Measurements from ENCODE around the gene TTC29.
A peak's percentile ranks its signal among the peaks of the same experiment; 100 is the strongest.
"Not testable (repeated sequence)": the region's sequence is repeated elsewhere in the genome, so short reads cannot be mapped to it uniquely, and the experiment has no call there.

TTC29 gene

DNA sequence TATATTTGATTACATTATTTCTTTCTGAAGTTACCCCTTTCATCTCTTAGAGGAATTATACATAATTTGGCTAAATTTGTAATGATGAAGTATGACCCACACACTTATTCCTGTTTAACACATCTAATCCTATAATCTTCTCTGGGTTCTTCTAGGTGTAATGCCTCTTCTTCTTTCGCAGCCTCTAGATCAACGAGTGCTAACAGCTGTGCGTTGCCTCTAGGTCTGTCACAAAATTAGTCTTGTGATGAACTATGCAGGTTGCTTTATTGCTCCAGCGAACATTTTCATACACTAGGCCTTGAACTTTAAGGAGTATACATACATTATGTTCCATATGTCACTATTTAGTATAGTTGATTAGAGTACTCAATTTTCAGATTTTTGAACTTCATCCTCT is 89.9 kb downstream of the TTC29 start:
- no peak for DNase-seq (ENCODE audit: low spot score)

DNA sequence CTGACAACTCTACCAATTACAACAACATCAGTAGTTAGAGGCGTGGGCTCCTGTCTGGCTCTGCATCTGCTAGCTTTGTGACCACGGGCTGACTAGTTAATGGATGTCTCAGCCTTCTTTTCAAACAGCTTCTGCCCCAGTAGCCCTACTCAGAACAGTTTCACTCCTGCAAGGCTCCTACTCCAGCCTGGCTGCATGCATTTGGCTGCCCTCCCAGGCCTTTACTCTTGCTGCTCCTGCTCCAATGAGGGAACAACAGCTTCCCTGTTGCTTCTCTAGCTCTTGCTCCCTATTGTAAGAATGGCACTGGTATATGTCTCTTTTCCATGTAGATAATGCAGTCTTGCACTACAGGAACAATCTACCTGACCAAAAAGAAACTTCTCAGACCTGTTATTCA is 93.3 kb downstream of the TTC29 start:
- DNase-seq (ENCODE audit: low spot score) = no peak

DNA sequence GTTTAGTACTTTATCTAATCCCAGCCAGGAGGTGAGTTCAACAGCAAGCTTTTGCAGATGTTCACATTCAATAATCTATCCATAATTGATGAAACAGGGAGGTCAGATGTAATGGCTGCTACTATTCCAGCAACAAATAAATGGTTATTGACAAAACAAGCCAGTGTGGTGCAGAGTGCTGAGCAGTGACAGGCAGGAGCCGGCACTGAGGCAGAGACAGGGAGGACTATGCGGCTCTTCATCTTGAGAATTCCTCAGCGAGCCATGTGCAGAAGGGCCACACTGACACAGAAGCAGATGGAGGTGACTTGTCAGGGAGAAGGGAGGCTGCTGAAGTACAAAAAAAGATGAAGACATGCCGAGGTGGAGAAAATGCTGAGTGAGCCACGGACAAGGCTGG is 98.3 kb downstream of the TTC29 start:
- no peak for DNase-seq (ENCODE audit: low spot score)

DNA sequence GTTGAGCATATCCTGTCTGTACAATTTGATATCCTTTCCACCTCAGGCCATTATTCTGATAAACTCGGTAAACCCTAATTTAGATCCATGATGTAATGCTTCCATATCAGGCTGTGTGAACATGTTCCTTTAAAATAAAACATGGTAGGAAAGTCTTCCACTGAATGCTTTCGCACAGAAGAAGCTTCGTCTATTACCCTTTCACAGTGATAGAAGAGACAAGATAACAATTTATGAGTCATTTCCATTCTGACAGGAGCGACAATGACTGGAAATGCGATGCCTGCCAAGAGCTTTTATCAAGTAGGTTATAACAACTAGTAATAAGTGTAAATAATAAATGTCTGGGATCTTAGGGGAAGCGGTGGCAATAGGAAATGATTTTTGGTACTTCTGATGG is 98.8 kb downstream of the TTC29 start:
- DNase-seq (ENCODE audit: low spot score) = no peak

DNA sequence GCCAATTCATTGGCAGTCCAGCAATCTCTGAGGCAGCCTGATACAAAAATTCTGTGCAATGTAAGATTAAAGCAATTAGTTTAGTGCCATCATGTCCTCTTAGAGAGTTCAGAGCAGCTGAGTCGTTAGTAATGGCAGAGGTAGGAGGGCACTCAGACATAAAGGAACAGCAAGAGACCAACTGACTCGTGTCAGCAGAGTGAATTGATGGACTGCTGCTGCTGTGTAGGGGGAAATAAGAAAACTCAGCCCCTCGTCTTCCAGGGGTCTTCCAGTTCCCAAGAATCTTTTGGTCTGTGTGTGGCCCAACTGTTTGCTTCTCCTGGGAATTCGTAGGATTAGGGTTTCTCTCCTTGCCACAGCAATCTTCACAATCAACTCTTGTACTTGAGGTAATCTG is 100.9 kb downstream of the TTC29 start:
- DNase-seq (ENCODE audit: low spot score) = peak; percentile 10

DNA sequence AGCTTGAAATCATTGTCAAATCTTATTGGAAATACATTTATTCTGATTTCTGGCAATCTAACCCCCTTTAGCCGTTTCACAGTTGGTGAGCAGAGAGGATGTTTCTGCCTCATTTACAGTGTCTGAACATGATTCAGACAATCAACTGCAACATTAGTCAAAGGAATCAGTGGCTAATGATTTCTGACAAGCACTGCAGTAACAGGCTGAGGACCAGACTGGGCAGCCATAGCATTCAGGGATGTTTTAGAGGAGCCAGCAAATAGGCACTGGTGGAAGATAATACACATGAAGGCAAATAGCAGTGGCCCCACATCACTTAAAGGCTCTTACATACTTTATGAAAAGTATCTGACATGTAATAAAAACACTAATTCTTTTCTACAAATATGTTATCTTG is 102.8 kb downstream of the TTC29 start:
- no peak for DNase-seq (ENCODE audit: low spot score)

DNA sequence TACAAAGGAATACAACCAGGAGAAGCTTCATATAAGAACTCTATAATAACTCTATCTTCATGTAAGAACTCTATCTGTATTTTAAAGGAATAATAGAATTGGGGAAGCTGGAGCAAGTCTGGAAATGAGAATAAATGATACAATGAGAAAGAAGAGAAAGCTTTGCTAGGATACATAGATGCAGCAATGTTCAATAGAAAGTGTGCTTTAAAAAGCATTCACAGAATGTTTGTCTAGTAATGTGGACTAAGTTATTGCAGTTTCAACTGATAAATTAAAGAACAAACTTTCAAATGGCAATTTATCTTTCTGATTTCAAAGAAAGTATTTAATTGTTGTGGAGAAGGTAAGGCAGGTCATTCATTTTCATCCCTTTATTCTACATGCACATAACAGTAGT is 104.9 kb downstream of the TTC29 start:
- no peak for DNase-seq (ENCODE audit: low spot score)

DNA sequence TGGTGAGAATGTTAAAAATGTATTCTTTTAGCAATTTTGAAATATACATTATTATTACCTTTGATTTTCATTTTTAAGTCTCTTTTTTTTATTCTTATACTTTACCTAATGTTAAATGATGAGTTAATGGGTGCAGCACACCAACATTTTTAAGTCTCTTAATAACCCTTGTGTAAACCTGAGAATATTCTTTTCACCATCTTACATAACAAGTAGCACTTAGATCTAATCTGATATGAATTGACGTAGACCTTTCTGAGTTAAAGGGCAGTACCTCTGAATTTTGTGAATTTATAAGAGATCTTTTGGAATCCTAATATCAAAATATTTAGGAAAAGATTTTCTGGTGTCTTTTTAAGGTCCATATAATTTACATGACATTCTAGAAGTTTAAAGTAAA is 110.6 kb downstream of the TTC29 start:
- DNase-seq (ENCODE audit: low spot score) = no peak

DNA sequence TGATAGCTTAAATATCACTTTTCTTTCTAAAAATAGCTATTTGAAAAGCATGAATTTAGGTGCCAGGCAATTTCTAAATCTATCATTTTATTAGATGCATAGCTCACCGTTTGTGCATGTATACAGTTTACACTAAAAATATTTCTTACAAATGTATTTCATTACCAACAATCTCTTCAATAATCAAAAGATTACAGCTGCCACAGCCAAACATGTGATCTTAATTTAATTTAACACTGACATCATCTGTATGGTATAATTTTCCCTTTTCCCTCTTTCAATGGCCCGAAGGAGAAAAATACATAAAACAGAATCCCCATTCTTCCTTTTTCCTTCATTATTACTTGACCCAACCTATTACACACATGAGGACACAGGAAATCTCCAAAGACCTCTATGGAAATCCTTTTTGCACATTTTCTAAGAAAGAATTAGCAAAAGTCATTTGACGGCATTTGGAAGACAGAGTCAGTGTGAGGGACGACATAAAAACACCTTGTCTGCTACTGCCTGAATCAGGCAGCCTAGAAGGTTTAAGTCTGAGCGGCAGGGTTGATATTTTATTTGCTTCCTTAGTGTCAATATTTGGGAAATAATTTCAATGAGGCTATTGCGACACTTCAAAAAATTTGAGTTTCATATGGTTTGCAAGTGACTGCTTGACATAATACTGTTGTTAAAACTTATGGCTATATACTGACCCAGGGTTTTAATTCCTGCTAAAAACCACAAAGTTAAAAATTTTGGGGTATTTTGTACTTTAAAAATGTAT is 111.2 kb downstream of the TTC29 start:
- no peak for DNase-seq (ENCODE audit: low spot score)

DNA sequence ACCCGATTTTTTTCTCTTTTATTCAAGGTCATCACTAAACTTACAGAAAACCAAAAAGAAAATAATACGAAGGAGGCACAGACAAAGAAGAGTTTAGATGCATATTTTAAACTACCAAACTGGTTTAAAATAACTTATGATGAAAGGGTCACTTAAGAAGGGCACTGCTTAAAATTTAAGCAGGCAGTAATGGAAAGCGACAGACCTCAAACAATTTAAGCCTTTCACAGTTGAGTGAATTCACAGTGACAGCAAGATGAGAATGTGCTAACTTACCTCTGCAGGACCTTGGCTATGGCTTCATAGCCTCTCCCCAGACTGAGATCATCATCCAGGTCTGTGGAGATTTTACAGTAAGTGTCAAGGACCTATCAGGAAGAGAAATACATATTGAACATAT is 112.1 kb downstream of the TTC29 start:
- no peak for DNase-seq (ENCODE audit: low spot score)

DNA sequence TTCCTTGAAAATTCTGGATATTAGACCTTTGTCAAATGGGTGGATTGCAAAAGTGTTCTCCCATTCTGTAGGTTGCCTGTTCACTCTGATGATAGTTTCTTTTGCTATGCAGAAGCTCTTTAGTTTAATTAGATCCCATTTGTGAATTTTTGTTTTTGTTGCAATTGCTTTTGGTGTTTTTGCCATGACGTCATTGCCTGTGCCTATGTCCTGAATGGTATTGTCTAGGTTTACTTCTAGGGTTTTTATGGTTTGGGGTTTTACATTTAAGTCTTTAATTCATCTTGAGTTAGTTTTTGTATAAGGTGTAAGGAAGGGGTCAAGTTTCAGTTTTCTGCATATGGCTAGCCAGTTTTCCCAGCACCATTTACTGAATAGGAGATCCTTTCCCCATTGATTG is 122.7 kb downstream of the TTC29 start:
- not testable (repeated sequence) for DNase-seq (ENCODE audit: low spot score)

DNA sequence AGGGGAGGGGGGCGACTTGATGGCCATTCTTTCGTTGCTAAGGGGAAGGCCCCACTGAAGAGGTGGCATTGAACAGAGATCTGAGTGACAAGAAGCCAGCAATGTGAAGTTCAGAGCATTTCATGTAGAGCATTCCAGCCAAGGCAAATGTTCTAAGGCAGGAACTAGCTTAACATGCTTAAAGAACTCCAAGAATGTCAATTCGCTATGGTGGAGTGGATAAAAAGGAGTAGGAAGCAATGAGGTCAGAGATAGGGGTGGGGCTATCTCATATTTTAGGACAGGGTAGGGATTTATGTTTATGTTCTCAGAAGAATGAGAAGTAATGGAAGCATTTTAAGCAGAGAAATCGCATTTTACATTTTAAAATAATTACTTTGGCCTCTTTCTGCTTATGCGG is 130.9 kb downstream of the TTC29 start:
- DNase-seq (ENCODE audit: low spot score) = no peak

DNA sequence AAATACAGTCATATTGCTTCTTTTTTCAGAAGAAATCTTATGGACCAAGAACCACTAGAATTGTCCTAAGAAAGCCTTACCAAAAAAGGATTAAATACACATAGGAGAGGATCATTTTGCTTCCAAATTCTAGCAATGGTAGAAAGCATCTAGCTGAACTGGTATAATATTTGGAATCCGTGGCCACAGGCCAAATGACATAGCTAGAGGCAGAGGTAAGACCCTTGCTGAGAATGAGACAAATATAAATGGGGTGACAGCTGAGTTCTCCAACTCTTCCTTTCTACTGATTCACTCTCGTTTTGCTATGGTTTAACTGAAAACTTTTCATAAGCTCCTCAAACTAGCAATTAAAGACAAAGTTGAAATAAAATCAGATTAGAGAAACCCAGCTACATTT is 150.0 kb downstream of the TTC29 start:
- no peak for DNase-seq (ENCODE audit: low spot score)

DNA sequence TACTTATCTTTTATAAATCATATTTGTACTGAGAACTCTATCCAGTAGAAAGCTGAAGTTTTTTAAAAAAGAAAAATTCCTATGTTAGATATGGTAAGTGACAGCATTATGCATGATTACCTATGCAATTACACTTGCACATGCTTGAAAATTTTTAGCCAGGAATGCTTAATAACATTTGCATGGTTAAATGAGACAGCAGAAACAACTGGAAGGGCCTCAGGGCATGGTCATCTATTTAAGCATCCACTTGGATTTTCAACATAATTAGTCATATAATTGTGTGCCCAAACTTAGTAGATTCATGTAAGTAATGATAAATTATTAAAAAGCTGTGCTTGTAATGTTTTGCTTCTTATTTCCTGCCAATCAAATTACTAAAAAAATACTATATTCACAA is 151.9 kb downstream of the TTC29 start:
- DNase-seq (ENCODE audit: low spot score) = no peak

DNA sequence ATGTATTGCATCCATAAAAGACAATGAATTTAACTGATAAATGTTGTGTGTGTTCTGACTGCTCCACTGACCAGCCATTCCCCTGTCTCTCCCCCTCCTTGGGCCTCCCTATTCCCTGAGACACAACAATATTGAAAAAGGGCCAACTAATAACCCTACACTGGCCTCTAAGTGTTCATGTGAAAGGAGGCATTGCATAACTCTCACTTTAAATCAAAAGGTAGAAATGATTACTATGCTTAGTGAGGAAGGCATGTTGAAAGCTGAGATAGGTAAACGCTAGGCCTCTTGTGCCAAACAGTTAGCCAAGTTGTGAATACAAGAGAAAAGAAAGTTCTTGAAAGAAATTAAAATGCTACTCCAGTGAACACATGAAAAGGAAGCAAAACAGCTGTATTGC is 154.2 kb downstream of the TTC29 start:
- no peak for DNase-seq (ENCODE audit: low spot score)

DNA sequence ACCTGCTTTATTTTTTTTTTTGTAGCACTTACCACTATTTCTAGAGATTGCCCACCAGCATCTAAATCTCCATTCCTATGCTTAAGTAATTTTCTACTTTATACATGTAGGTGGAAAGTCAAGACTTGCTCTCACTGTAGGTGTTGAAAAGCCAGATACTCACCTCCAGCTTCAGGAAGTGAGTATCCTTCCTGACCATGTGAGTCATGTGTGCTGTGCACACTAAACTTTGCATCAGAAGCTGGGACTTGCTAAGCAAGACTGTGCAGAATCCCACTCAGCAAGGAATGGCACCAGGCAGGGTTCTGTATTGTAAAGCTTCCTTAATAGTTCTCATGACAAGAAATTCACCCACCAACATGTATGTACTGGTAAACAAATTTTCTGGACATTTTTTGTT is 155.1 kb downstream of the TTC29 start:
- no peak for DNase-seq (ENCODE audit: low spot score)

DNA sequence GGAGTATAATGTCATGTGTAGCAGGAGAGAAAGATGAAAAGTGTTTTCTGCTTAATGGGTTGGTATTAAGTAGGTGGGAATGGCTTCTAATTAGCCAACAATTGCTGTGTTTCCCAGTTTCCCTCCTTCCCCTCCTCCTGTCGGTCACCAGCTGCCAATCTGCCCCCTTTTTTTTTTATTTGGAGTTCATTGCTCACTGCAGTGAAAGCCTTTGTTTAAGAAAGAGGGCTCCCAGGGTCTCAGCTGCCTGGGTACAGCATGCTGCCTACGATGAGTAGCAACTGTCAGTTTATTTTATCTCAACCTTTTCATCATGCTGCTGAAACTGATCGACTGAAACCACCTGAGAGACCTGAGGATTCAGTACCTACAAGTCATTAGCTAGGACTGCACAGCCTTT is 157.9 kb downstream of the TTC29 start:
- no peak for DNase-seq (ENCODE audit: low spot score)

DNA sequence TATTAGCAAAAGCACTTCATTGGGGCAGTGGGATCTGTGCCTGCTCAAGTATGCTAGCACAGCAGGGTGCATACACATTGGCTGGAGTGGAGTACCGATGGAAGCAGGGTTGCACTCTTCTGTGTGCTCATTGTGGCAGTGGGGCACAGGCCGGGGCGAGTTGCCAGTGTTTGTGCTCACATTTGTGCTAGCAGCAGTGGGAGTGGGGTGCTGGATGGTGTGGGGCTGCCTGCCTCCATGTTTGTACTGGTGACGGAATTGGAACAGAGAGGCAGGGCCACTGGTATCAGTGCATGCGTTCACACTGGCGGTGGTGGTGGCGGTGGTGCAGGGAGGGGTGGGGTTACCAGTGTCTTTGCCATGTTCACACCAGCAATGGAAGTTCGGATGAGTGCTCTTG is 169.0 kb downstream of the TTC29 start:
- no peak for DNase-seq (ENCODE audit: low spot score)

DNA sequence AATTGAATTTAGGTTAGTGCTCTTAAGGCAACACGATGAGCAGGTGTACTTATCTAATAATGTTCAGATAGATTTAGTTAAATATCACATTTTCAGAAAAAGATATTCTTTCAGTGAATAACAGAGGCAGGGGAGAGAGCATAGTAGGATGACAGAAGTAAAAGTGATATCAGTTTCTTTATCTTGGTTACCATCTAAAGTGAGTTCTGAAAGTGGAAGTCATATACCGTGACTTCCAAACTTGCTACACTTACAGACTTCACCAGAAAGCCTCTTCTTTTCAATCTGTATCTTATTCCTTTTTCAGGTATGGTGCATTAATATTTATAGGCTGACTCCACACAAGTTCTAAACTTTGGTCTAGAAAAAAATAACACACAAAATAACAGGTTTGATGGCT is 182.1 kb downstream of the TTC29 start:
- no peak for DNase-seq (ENCODE audit: low spot score)

DNA sequence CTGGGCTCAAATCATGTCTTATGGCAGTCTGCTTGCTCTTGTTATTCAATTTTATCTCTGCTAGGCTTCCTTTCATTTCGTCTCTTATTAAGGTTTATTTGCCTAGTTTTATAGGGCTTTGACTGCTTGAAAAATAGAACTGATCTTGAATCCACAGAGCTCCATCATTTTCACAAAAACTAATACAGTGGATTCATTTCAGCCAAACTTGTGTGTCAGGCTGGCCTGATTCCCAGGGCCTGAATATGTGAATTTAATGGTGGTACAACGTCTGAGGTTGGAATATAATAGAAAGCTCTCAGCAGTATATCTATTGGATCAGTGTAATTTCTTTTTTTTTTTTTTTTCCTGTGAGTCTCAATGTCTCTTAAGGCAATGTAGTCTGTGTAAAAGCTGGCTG is 183.6 kb downstream of the TTC29 start:
- no peak for DNase-seq (ENCODE audit: low spot score)

DNA sequence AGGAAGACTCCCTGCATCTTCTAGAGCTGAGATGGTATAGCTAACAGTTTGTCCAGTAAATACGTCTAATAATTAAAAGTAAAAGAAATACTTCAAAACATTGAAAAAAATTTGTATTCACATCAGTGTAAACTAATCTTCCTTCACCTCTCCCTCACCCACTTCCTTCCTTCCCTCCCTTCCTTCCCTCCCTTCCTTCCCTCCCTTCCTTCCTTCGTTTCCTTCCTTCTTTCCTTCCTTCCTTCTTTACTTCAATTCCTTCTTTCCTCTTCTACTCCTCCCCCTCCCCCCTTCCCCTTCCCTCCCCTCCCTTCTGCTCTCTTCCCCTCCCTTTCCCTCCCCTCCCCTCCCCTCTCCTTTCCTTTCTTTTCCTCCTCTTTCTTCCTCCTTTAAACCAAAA is 203.2 kb downstream of the TTC29 start:
- DNase-seq (ENCODE audit: low spot score) = no peak

DNA sequence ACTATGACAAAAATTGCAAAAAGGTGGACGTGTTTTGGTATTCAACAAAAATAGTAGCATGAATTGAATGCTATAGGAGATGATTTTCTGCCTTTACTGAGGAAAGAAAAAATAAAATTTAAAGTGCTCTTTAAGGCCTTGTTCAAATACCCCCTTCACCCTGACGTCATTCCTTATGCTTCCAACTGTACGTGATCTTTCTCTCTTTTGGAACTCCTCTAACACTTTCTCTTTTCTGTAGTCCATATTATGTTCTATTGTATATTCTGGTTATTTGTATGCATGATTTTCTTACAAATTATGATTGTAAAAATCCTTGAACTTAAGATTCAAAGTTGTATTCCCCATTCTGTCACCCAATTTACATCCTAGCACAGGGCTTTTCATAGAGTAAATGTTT is 206.5 kb downstream of the TTC29 start:
- no peak for DNase-seq (ENCODE audit: low spot score)

DNA sequence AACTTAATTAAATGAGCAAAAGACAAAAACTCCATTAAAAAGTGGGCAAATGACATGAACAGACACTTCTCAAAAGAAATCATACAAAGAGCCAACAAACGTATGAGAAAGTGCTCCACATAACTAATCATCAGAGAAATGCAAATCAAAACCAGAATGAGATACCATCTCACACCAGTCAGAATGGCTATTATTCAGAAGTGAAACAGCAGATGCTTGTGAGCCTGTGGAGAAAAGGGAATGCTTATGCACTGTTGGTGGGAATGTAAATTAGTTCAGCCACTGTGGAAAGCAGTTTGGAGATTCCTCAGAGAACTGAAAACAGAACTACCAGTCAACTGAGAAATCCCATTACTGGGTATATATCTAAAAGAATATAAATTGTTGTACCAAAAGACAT is 222.1 kb downstream of the TTC29 start:
- not testable (repeated sequence) for DNase-seq (ENCODE audit: low spot score)

DNA sequence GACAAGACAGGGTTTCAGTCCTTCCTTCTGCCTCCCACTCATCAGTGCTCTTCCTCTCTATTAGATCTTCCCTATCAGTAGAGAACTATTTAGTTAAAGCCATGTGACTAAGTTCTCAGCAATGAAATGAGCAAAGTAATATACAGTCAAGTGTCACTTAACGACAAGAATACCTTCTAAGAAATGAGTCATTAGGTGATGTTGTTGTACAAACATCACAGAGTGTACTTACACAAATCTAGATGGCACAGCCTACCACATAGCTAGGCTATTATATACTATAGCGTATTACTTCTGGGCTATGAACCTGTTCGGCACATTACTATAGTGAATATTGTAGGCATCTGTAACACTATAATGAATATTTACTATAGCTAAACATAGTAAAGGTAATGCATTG is 235.7 kb downstream of the TTC29 start:
- no peak for DNase-seq (ENCODE audit: low spot score)

DNA sequence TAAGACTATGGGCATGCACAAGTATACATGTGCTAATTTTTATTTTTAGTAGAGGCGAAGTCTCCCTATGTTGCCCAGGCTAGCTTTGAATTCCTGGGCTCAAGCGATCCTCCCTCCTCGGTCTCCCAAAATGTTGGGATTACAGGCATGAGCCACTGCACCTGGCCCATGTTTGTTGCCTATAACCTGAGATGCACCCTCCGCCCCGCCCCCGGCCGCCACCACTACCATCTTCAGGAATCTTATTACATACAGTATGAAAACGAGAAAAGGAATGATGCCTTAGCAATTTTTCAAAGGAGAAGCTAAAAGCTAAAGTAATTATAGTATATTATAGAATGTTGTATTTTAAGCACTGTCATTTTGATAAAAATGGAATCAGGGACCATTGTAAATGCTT is 245.8 kb downstream of the TTC29 start:
- no peak for DNase-seq (ENCODE audit: low spot score)

Data from iPS-NIHi11 (cell line).